T follicular helper cell (primary cell): ENCODE results near the gene HFM1.
"Not testable (repeated sequence)": the region's sequence is repeated elsewhere in the genome, so short reads cannot be mapped to it uniquely, and the experiment has no call there.

Experiments used
- DNase-seq: peaks from one replicate; pipeline ENCODE4 v3.0.0-alpha.2; 2020; ENCODE audit warnings: low read depth
- total RNA-seq, 2 experiments: gene quantifications; one replicate each; lab custom pipeline; 2026; lab: John Stamatoyannopoulos, UW

Gene HFM1
- total RNA-seq = 0 to 0.04 reads per million in 2 experiments

GRCh38 chr1:91404151-91405012 is at the start of gene HFM1:
Gene HFM1, minus strand, starts transcription at chr1:91404837. Its CDS starts 3,755 bp downstream, at chr1:91401082.
- DNase-seq = no peak

- DNase-seq = no peak
Observed at GRCh38 chr1:91454136-91454535, 49.5 kb upstream of the HFM1 start.

GRCh38 chr1:91450260-91450659 is 45.6 kb upstream of the HFM1 start:
- DNase-seq = no peak

- not testable (repeated sequence) for DNase-seq
Observed at GRCh38 chr1:91447782-91448181, 43.1 kb upstream of the HFM1 start.

- DNase-seq = not testable (repeated sequence)
Observed at GRCh38 chr1:91441980-91442379, 37.3 kb upstream of the HFM1 start.

- no peak for DNase-seq
Observed at GRCh38 chr1:91440847-91441246, 36.2 kb upstream of the HFM1 start.

- no peak for DNase-seq
Observed at GRCh38 chr1:91439016-91439415, 34.4 kb upstream of the HFM1 start.

GRCh38 chr1:91428182-91428798 is 23.7 kb upstream of the HFM1 start:
- DNase-seq = no peak

- DNase-seq = no peak
Observed at GRCh38 chr1:91427741-91428140, 23.1 kb upstream of the HFM1 start.

GRCh38 chr1:91422523-91422922 is 17.9 kb upstream of the HFM1 start:
- DNase-seq = not testable (repeated sequence)

GRCh38 chr1:91412371-91412770 is 7.7 kb upstream of the HFM1 start:
- no peak for DNase-seq

GRCh38 chr1:91406773-91407389 is 2.2 kb upstream of the HFM1 start:
- no peak for DNase-seq

- no peak for DNase-seq
Observed at GRCh38 chr1:91402023-91402422, 2.6 kb downstream of the HFM1 start.

- no peak for DNase-seq
Observed at GRCh38 chr1:91400133-91400725, 4.4 kb downstream of the HFM1 start.

GRCh38 chr1:91398291-91398690 is 6.3 kb downstream of the HFM1 start:
- DNase-seq = no peak

GRCh38 chr1:91397605-91398004 is 7.0 kb downstream of the HFM1 start:
- DNase-seq = no peak

GRCh38 chr1:91393042-91393441 is 11.6 kb downstream of the HFM1 start:
- no peak for DNase-seq

- DNase-seq = no peak
Observed at GRCh38 chr1:91386109-91386508, 18.5 kb downstream of the HFM1 start.

GRCh38 chr1:91383456-91383855 is 21.2 kb downstream of the HFM1 start:
- no peak for DNase-seq

- DNase-seq = no peak
Observed at GRCh38 chr1:91381844-91382243, 22.8 kb downstream of the HFM1 start.

- DNase-seq = no peak
Observed at GRCh38 chr1:91374086-91374485, 30.6 kb downstream of the HFM1 start.

- DNase-seq = not testable (repeated sequence)
Observed at GRCh38 chr1:91372230-91372629, 32.4 kb downstream of the HFM1 start.
